ENCODE results near the gene FBXL19. TPM values are rescaled to one million over a fixed set of nuclear protein-coding genes. Genes with fewer than 3 reads are reported as not detected.

The FBXL19 gene
- total and polyA plus RNA-seq, 9 of the 15 experiments (the other 6 are each of a cell fraction or from before 2014, with no cell fraction given): 0.13 to 48.0 (median 13.5) TPM; not detected in 1

GRCh38 chr16:30957456-30958174, 34.2 kb downstream of the FBXL19 start, which contains the start of gene SETD1A (continued):
- TF ChIP-seq CHD1 (IDR thresholded peaks at IDR 0.05; ENCODE audit: low read length): no peak
- no peak; the same call in 1 of the 2 replicates for TF ChIP-seq CBFB (CRISPR knock-in tag; IDR thresholded peaks at IDR 0.05)
- no peak; the same call in 1 of the 2 replicates for TF ChIP-seq TEAD2 (tag; IDR thresholded peaks at IDR 0.05)
- TF ChIP-seq ZNF316 (IDR thresholded peaks at IDR 0.05): no peak
- TF ChIP-seq ZNF318 (IDR thresholded peaks at IDR 0.05; ENCODE audit: borderline replicate concordance in 1 of 2, low read depth in 1 of 2): no peak
- TF ChIP-seq HOXB6 (CRISPR knock-in tag; IDR thresholded peaks at IDR 0.05; ENCODE audit: borderline replicate concordance): no peak
- peak; percentile 65 for TF ChIP-seq KLF1 (tag; IDR thresholded peaks at IDR 0.05)
- no peak for TF ChIP-seq NR0B1 (IDR thresholded peaks at IDR 0.05; ENCODE audit: partially characterized antibody)
- TF ChIP-seq NR2F6 (CRISPR knock-in tag; IDR thresholded peaks at IDR 0.05): no peak
- TF ChIP-seq ZNF184 (CRISPR knock-in tag; IDR thresholded peaks at IDR 0.05): no peak
- no peak for TF ChIP-seq ARID2 (IDR thresholded peaks at IDR 0.05)
- no peak for TF ChIP-seq ZSCAN29 (IDR thresholded peaks at IDR 0.05)
- no peak for TF ChIP-seq SRF (CRISPR knock-in tag; IDR thresholded peaks at IDR 0.05)
- TF ChIP-seq NR2C2 (CRISPR knock-in tag; IDR thresholded peaks at IDR 0.05): peak; percentile 69; the same call in 1 of the 2 replicates
- TF ChIP-seq NR2C2 (tag; IDR thresholded peaks at IDR 0.05): peak; percentile 91
- TF ChIP-seq NCOR1 (IDR thresholded peaks at IDR 0.05): no peak
- TF ChIP-seq POU5F1 (IDR thresholded peaks at IDR 0.05; ENCODE audit: borderline replicate concordance, low read depth, low read length, partially characterized antibody): no peak
- no peak for TF ChIP-seq PYGO2 (tag; IDR thresholded peaks at IDR 0.05)
- TF ChIP-seq PHF21A (IDR thresholded peaks at IDR 0.05; ENCODE audit: borderline replicate concordance, low read depth): no peak
- 0 out of 2 replicates have a peak, but pooled peaks have one; percentile 44 for TF ChIP-seq SUPT5H (IDR thresholded peaks at IDR 0.05)
- TF ChIP-seq U2AF1 (optimal IDR thresholded peaks at IDR 0.05; ENCODE audit: low read depth, low read length): peak; percentile 100

Measured in K562 (cell line).